NCI-H187 (cell line): ENCODE measurements around the gene INSYN1.
"Not testable (repeated sequence)": the region's sequence is repeated elsewhere in the genome, so short reads cannot be mapped to it uniquely, and the experiment has no call there.

Experiments
- DNase-seq, 2 experiments: peaks; one replicate each; lab custom pipeline; 2025; lab: John Stamatoyannopoulos, UW

Gene INSYN1

GRCh38 chr15:73753250-73754130 lies at the start of gene INSYN1:
INSYN1 (minus strand) TSS chr15:73753351; CDS start chr15:73751130, 2,221 bp downstream.
- DNase-seq, result no peak

- no peak for DNase-seq
Measured at GRCh38 chr15:73802431-73803041, 49.4 kb upstream of the INSYN1 start.

- no peak for DNase-seq
Measured at GRCh38 chr15:73800662-73801345, 47.7 kb upstream of the INSYN1 start.

GRCh38 chr15:73799466-73799865 lies 46.3 kb upstream of the INSYN1 start:
- DNase-seq, result no peak

- DNase-seq, result no peak
Measured at GRCh38 chr15:73797366-73798158, 44.4 kb upstream of the INSYN1 start.

GRCh38 chr15:73796331-73796831 lies 43.2 kb upstream of the INSYN1 start:
- DNase-seq, result no peak

- no peak for DNase-seq
Measured at GRCh38 chr15:73794443-73795133, 41.4 kb upstream of the INSYN1 start.

- DNase-seq, result not testable (repeated sequence)
Measured at GRCh38 chr15:73792899-73793541, 39.9 kb upstream of the INSYN1 start.

GRCh38 chr15:73792415-73792814 lies 39.3 kb upstream of the INSYN1 start:
- no peak for DNase-seq

- DNase-seq, result no peak
Measured at GRCh38 chr15:73789521-73790240, 36.5 kb upstream of the INSYN1 start.

GRCh38 chr15:73787621-73788020 lies 34.5 kb upstream of the INSYN1 start:
- DNase-seq, result no peak

- DNase-seq, result no peak
Measured at GRCh38 chr15:73786538-73786937, 33.4 kb upstream of the INSYN1 start.

- not testable (repeated sequence) for DNase-seq
Measured at GRCh38 chr15:73785256-73786014, 32.3 kb upstream of the INSYN1 start.

- DNase-seq, result no peak
Measured at GRCh38 chr15:73784291-73784690, 31.1 kb upstream of the INSYN1 start.

- no peak for DNase-seq
Measured at GRCh38 chr15:73782344-73782959, 29.3 kb upstream of the INSYN1 start.

GRCh38 chr15:73781038-73781925 lies 28.1 kb upstream of the INSYN1 start:
- DNase-seq, result no peak

GRCh38 chr15:73779974-73780373 lies 26.8 kb upstream of the INSYN1 start:
- DNase-seq, result no peak

- no peak for DNase-seq
Measured at GRCh38 chr15:73777741-73778140, 24.6 kb upstream of the INSYN1 start.
